Activated naive CD8-positive, alpha-beta T cell treated with anti-CD3 and anti-CD28 coated beads, Interleukin-2, amount 50 U/mL, for 16 hours (primary cell): ENCODE measurements around the gene GAS6.

ENCODE experiments used
- DNase-seq: peaks from one replicate; pipeline ENCODE4 v3.0.0-alpha.2; 2020; ENCODE audit warnings: low read depth, low spot score

Gene GAS6

GRCh38 chr13:113851826-113852535, 11.9 kb downstream of the GAS6 start:
- DNase-seq: no peak

GRCh38 chr13:113851480-113851803, 12.4 kb downstream of the GAS6 start:
- no peak for DNase-seq

- no peak for DNase-seq
Observed at GRCh38 chr13:113850722-113851479, 13.0 kb downstream of the GAS6 start.

- no peak for DNase-seq
Observed at GRCh38 chr13:113849981-113850721, 13.7 kb downstream of the GAS6 start.

- DNase-seq: no peak
Observed at GRCh38 chr13:113849546-113849945, 14.3 kb downstream of the GAS6 start.

GRCh38 chr13:113848431-113849260, 15.2 kb downstream of the GAS6 start:
- DNase-seq: no peak

- DNase-seq: no peak
Observed at GRCh38 chr13:113848020-113848419, 15.9 kb downstream of the GAS6 start.

- DNase-seq: no peak
Observed at GRCh38 chr13:113846636-113847318, 17.1 kb downstream of the GAS6 start.

- DNase-seq: no peak
Observed at GRCh38 chr13:113845723-113846635, 17.9 kb downstream of the GAS6 start.

GRCh38 chr13:113845055-113845454, 18.8 kb downstream of the GAS6 start:
- no peak for DNase-seq

- DNase-seq: no peak
Observed at GRCh38 chr13:113843864-113844556, 19.9 kb downstream of the GAS6 start.

- no peak for DNase-seq
Observed at GRCh38 chr13:113843063-113843654, 20.7 kb downstream of the GAS6 start.

GRCh38 chr13:113842336-113843062, 21.4 kb downstream of the GAS6 start:
- DNase-seq: no peak

- no peak for DNase-seq
Observed at GRCh38 chr13:113841353-113841650, 22.6 kb downstream of the GAS6 start.

GRCh38 chr13:113840541-113841352, 23.1 kb downstream of the GAS6 start:
- no peak for DNase-seq

- DNase-seq: no peak
Observed at GRCh38 chr13:113839536-113840204, 24.2 kb downstream of the GAS6 start.

- DNase-seq: no peak
Observed at GRCh38 chr13:113838711-113839201, 25.1 kb downstream of the GAS6 start.
